CD8-positive, alpha-beta memory T cell (primary cell): ENCODE measurements around the gene RSPO4. TPM values are rescaled to one million over a fixed set of nuclear protein-coding genes. Genes with fewer than 3 reads are reported as not detected.

Experiments
- CTCF ChIA-PET: fragments of 350-600 bp; sonication (Branson Sonifier 250); formaldehyde crosslinking; loops from one replicate; lab custom pipeline; 2021; ENCODE audit warnings: antibody characterized with exemption; lab: Charles Lee
- POLR2A ChIA-PET: fragments of 350-600 bp; sonication (Branson Sonifier 250); formaldehyde crosslinking; loops from one replicate; lab custom pipeline; 2021; ENCODE audit warnings: antibody characterized with exemption; lab: Charles Lee
- DNase-seq, 5 donors: peaks; one replicate each; pipeline versions ENCODE4 v3.0.0 to v3.0.0-alpha.2; 2020 to 2022; ENCODE audit warnings: mixed read lengths in 1 of 5
- H3K27ac ChIP-seq: one replicate; pipeline ENCODE4 v1.7.0; 2013; ENCODE audit warnings: low read depth, mild to moderate bottlenecking, low read length, moderate library complexity
- H3K27me3 ChIP-seq: 2 replicates; pipeline ENCODE4 v1.7.0; 2013; ENCODE audit warnings: low read length, mild to moderate bottlenecking; ENCODE audit not compliant: insufficient read depth, poor library complexity, severe bottlenecking
- H3K36me3 ChIP-seq: 2 replicates; pipeline ENCODE4 v1.7.0; 2013; ENCODE audit warnings: mild to moderate bottlenecking, low read length, moderate library complexity; ENCODE audit not compliant: insufficient read depth
- H3K4me1 ChIP-seq: 2 replicates; pipeline ENCODE4 v1.7.0; 2013; ENCODE audit warnings: mild to moderate bottlenecking, low read length, moderate library complexity; ENCODE audit not compliant: insufficient read depth
- H3K4me3 ChIP-seq: 2 replicates; pipeline ENCODE4 v1.7.0; 2013; ENCODE audit warnings: mild to moderate bottlenecking, low read length
- H3K9me3 ChIP-seq: 2 replicates; pipeline ENCODE4 v1.7.0; 2013; ENCODE audit warnings: mild to moderate bottlenecking, low read length
- H3K27ac Mint-ChIP-seq, 8 donors: one replicate each; pipeline ENCODE4 v1.8.0; 2020 to 2021; ENCODE audit warnings: mixed read lengths in 8 of 8, mild to moderate bottlenecking in 6 of 8, inconsistent platforms in 3 of 8, moderate library complexity in 3 of 8
- H3K27me3 Mint-ChIP-seq, 2 donors: one replicate each; pipeline ENCODE4 v1.8.0; 2020 to 2021; ENCODE audit warnings: mixed read lengths in 2 of 2, mild to moderate bottlenecking in 1 of 2, moderate library complexity in 1 of 2
- H3K36me3 Mint-ChIP-seq, 3 donors: one replicate each; pipeline ENCODE4 v1.8.0; 2020 to 2021; ENCODE audit warnings: mixed read lengths in 3 of 3, inconsistent platforms in 1 of 3, mild to moderate bottlenecking in 1 of 3
- H3K4me1 Mint-ChIP-seq, 3 donors: one replicate each; pipeline ENCODE4 v1.8.0; 2020 to 2021; ENCODE audit warnings: mixed read lengths in 3 of 3, inconsistent platforms in 1 of 3, mild to moderate bottlenecking in 1 of 3
- H3K4me3 Mint-ChIP-seq, 7 donors: one replicate each; pipeline ENCODE4 v1.8.0; 2020 to 2021; ENCODE audit warnings: mixed read lengths in 7 of 7, mild to moderate bottlenecking in 6 of 7, moderate library complexity in 4 of 7, inconsistent platforms in 2 of 7
- H3K9me3 Mint-ChIP-seq, 5 donors: one replicate each; pipeline ENCODE4 v1.8.0; 2020 to 2022; ENCODE audit warnings: mixed read lengths in 5 of 5, mild to moderate bottlenecking in 3 of 5, moderate library complexity in 2 of 5, inconsistent platforms in 1 of 5
- polyA plus RNA-seq: library from polyadenylated mRNA; unstranded; fragments of 300-500 nt; fragmentation: Illumina TruSeq; gene quantifications from one replicate; pipeline ENCODE4 v1.2.3, GENCODE V29; 2021
- total RNA-seq, 2 experiments: library from RNA; stranded (reverse); gene quantifications; one replicate each; pipeline ENCODE4 v1.2.3, GENCODE V29; 2021

RSPO4 gene
- total and polyA plus RNA-seq, 3 experiments from 2014 or later, result not detected

- no peak for DNase-seq
- peaks cover 0 to 4% (median 3%) of the 10 kb centered on the region in 3 donors for H3K4me1 Mint-ChIP-seq
- Histone ChIP-seq H3K4me1 (no peaks in the 10 kb centered on the region), H3K36me3 (no peaks in the 10 kb centered on the region), H3K9me3 (no peaks in the 10 kb centered on the region), H3K27ac (no peak overlapping the region), H3K4me3 (no peak overlapping the region), H3K27me3 (peaks cover 7% of the 10 kb centered on the region)
- ChIA-PET POLR2A (no interaction called here), CTCF (interaction anchor here (8.9 kb wide), 1 partner anchor 136 kb away, joined by 186 read pairs; no protein-coding TSS in a partner anchor)
- H3K27ac Mint-ChIP-seq, result no peak overlapping the region
- peaks cover 31 to 73% of the 10 kb centered on the region in 2 donors for H3K27me3 Mint-ChIP-seq
- H3K36me3 Mint-ChIP-seq, result no peaks in the 10 kb centered on the region
- H3K4me3 Mint-ChIP-seq, result no peak overlapping the region
- H3K9me3 Mint-ChIP-seq, result no peaks in the 10 kb centered on the region
Observed at GRCh38 chr20:953742-954141, 48.4 kb downstream of the RSPO4 start.

- Mint-ChIP-seq H3K27ac (no peak overlapping the region), H3K27me3 (peaks cover 33 to 73% of the 10 kb centered on the region in 2 donors), H3K36me3 (no peaks in the 10 kb centered on the region), H3K4me1 (peaks cover 0 to 4% (median 3%) of the 10 kb centered on the region in 3 donors), H3K9me3 (no peaks in the 10 kb centered on the region), H3K4me3 (no peak overlapping the region)
- Histone ChIP-seq H3K9me3 (no peaks in the 10 kb centered on the region), H3K27ac (no peak overlapping the region), H3K4me1 (no peaks in the 10 kb centered on the region), H3K4me3 (no peak overlapping the region), H3K36me3 (no peaks in the 10 kb centered on the region), H3K27me3 (peaks cover 7% of the 10 kb centered on the region)
- ChIA-PET POLR2A (no interaction called here), CTCF (interaction anchor here (8.9 kb wide), 1 partner anchor 135 kb away, joined by 186 read pairs; no protein-coding TSS in a partner anchor)
- DNase-seq, result no peak
Observed at GRCh38 chr20:952196-952795, 49.8 kb downstream of the RSPO4 start.

- H3K4me3 ChIP-seq, result no peak overlapping the region
- Mint-ChIP-seq H3K4me3 (no peak overlapping the region), H3K36me3 (no peaks in the 10 kb centered on the region), H3K9me3 (no peaks in the 10 kb centered on the region), H3K27me3 (peaks cover 33 to 74% of the 10 kb centered on the region in 2 donors), H3K4me1 (peaks cover 0 to 4% (median 3%) of the 10 kb centered on the region in 3 donors), H3K27ac (no peak overlapping the region)
- no peaks in the 10 kb centered on the region for H3K9me3 ChIP-seq
- no peak for DNase-seq
- H3K4me1 ChIP-seq, result no peaks in the 10 kb centered on the region
- H3K27me3 ChIP-seq, result peaks cover 7% of the 10 kb centered on the region
- no peaks in the 10 kb centered on the region for H3K36me3 ChIP-seq
- H3K27ac ChIP-seq, result no peak overlapping the region
- CTCF ChIA-PET, result interaction anchor here (8.9 kb wide), 1 partner anchor 134 kb away, joined by 186 read pairs; no protein-coding TSS in a partner anchor
- POLR2A ChIA-PET, result interaction anchor here (0.6 kb wide), 1 partner anchor 34 kb away, joined by 3 read pairs; no protein-coding TSS in a partner anchor
Observed at GRCh38 chr20:951384-952169, 50.5 kb downstream of the RSPO4 start.

GRCh38 chr20:949717-950116 lies 52.4 kb downstream of the RSPO4 start:
- H3K4me3 ChIP-seq, result no peak overlapping the region
- Mint-ChIP-seq H3K4me1 (no peaks in the 10 kb centered on the region), H3K36me3 (no peaks in the 10 kb centered on the region)

GRCh38 chr20:946826-947225 lies 55.3 kb downstream of the RSPO4 start:
- Mint-ChIP-seq H3K27ac (no peak overlapping the region), H3K9me3 (no peaks in the 10 kb centered on the region), H3K27me3 (peaks cover 18 to 42% of the 10 kb centered on the region in 2 donors), H3K36me3 (no peaks in the 10 kb centered on the region), H3K4me3 (no peak overlapping the region), H3K4me1 (no peaks in the 10 kb centered on the region)
- H3K4me1 ChIP-seq, result no peaks in the 10 kb centered on the region
- no peak overlapping the region for H3K27ac ChIP-seq
- no peak for DNase-seq
- H3K9me3 ChIP-seq, result no peaks in the 10 kb centered on the region
- ChIA-PET POLR2A (no interaction called here), CTCF (interaction anchor here (1.2 to 1.7 kb wide), 3 partner anchors 9 to 120 kb away, joined by 3 to 7 read pairs (median 3); no protein-coding TSS in a partner anchor)
- no peaks in the 10 kb centered on the region for H3K27me3 ChIP-seq
- no peaks in the 10 kb centered on the region for H3K36me3 ChIP-seq
- H3K4me3 ChIP-seq, result no peak overlapping the region

More at GRCh38 chr20:949717-950116, 52.4 kb downstream of the RSPO4 start:
- Histone ChIP-seq H3K4me1 (no peaks in the 10 kb centered on the region), H3K27me3 (peaks cover 1% of the 10 kb centered on the region), H3K9me3 (no peaks in the 10 kb centered on the region), H3K27ac (no peak overlapping the region), H3K36me3 (no peaks in the 10 kb centered on the region)
- ChIA-PET POLR2A (no interaction called here), CTCF (no interaction called here)
- H3K27me3 Mint-ChIP-seq, result peaks cover 25 to 64% of the 10 kb centered on the region in 2 donors
- H3K4me3 Mint-ChIP-seq, result no peak overlapping the region
- no peaks in the 10 kb centered on the region for H3K9me3 Mint-ChIP-seq
- no peak for DNase-seq
- H3K27ac Mint-ChIP-seq, result no peak overlapping the region

GRCh38 chr20:945841-946240 lies 56.3 kb downstream of the RSPO4 start:
- H3K27me3 Mint-ChIP-seq, result peaks cover 18 to 43% of the 10 kb centered on the region in 2 donors
- Histone ChIP-seq H3K4me3 (no peak overlapping the region), H3K27me3 (no peaks in the 10 kb centered on the region), H3K27ac (no peak overlapping the region), H3K9me3 (no peaks in the 10 kb centered on the region), H3K36me3 (no peaks in the 10 kb centered on the region), H3K4me1 (no peaks in the 10 kb centered on the region)
- H3K9me3 Mint-ChIP-seq, result no peaks in the 10 kb centered on the region
- CTCF ChIA-PET, result interaction anchor here (1.4 to 1.7 kb wide), 2 partner anchors 10 to 28 kb away, joined by 3 to 7 read pairs; no protein-coding TSS in a partner anchor
- H3K36me3 Mint-ChIP-seq, result no peaks in the 10 kb centered on the region
- no peaks in the 10 kb centered on the region for H3K4me1 Mint-ChIP-seq
- POLR2A ChIA-PET, result no interaction called here
- no peak overlapping the region for H3K27ac Mint-ChIP-seq
- no peak overlapping the region for H3K4me3 Mint-ChIP-seq
- DNase-seq, result no peak

GRCh38 chr20:944774-945410 lies 57.2 kb downstream of the RSPO4 start:
- no peak overlapping the region for H3K27ac Mint-ChIP-seq
- no peaks in the 10 kb centered on the region for H3K4me1 Mint-ChIP-seq
- no peak overlapping the region for H3K4me3 ChIP-seq
- H3K36me3 Mint-ChIP-seq, result no peaks in the 10 kb centered on the region
- no peaks in the 10 kb centered on the region for H3K36me3 ChIP-seq
- CTCF ChIA-PET, result no interaction called here
- H3K27me3 Mint-ChIP-seq, result peaks cover 18 to 44% of the 10 kb centered on the region in 2 donors
- no peak overlapping the region for H3K4me3 Mint-ChIP-seq
- no peaks in the 10 kb centered on the region for H3K4me1 ChIP-seq
- POLR2A ChIA-PET, result no interaction called here
- no peaks in the 10 kb centered on the region for H3K9me3 ChIP-seq
- no peaks in the 10 kb centered on the region for H3K9me3 Mint-ChIP-seq
- no peaks in the 10 kb centered on the region for H3K27me3 ChIP-seq
- H3K27ac ChIP-seq, result no peak overlapping the region
- no peak for DNase-seq
